Daoy (cell line): Measurements from ENCODE around the gene SLC16A8. TPM values are rescaled to one million over a fixed set of nuclear protein-coding genes. Genes with fewer than 3 reads are reported as not detected.
"Not testable (repeated sequence)": the region's sequence is repeated elsewhere in the genome, so short reads cannot be mapped to it uniquely, and the experiment has no call there.

Experiments used
- DNase-seq: peaks from one replicate; pipeline ENCODE4 v3.0.0-alpha.2; 2015; ENCODE audit warnings: low read depth
- total RNA-seq: library from RNA; depleted of rRNA; stranded (reverse); fragments of >200 nt; shearing (Covaris generic); gene quantifications from 2 replicates; pipeline ENCODE4 v1.2.3, GENCODE V29; 2014; rRNA removed

Gene SLC16A8
- total RNA-seq, result not detected in 2 replicates

GRCh38 chr22:38083931-38084631 is at the start of gene SLC16A8:
Gene SLC16A8 (minus strand): TSS chr22:38084184. CDS start chr22:38082873, 1,311 bp downstream.
- DNase-seq, result no peak

GRCh38 chr22:38133331-38133730 is 49.3 kb upstream of the SLC16A8 start:
- DNase-seq, result no peak

GRCh38 chr22:38132794-38133193 is 48.8 kb upstream of the SLC16A8 start:
- no peak for DNase-seq

GRCh38 chr22:38132136-38132535 is 48.2 kb upstream of the SLC16A8 start:
- no peak for DNase-seq

- DNase-seq, result no peak
Measured at GRCh38 chr22:38131399-38131798, 47.4 kb upstream of the SLC16A8 start.

GRCh38 chr22:38129856-38130255 is 45.9 kb upstream of the SLC16A8 start:
- no peak for DNase-seq

- no peak for DNase-seq
Measured at GRCh38 chr22:38129021-38129420, 45.0 kb upstream of the SLC16A8 start.

GRCh38 chr22:38127869-38128268 is 43.9 kb upstream of the SLC16A8 start:
- no peak for DNase-seq

GRCh38 chr22:38126928-38127668 is 43.1 kb upstream of the SLC16A8 start:
- no peak for DNase-seq

GRCh38 chr22:38125751-38126201 is 41.8 kb upstream of the SLC16A8 start:
- DNase-seq, result no peak

GRCh38 chr22:38125038-38125610 is 41.1 kb upstream of the SLC16A8 start:
- DNase-seq, result no peak

- DNase-seq, result no peak
Measured at GRCh38 chr22:38124236-38124974, 40.4 kb upstream of the SLC16A8 start.

- no peak for DNase-seq
Measured at GRCh38 chr22:38122616-38123015, 38.6 kb upstream of the SLC16A8 start.

GRCh38 chr22:38120359-38121110 is 36.6 kb upstream of the SLC16A8 start:
- DNase-seq, result no peak

- not testable (repeated sequence) for DNase-seq
Measured at GRCh38 chr22:38118747-38119146, 34.8 kb upstream of the SLC16A8 start.

GRCh38 chr22:38118182-38118581 is 34.2 kb upstream of the SLC16A8 start:
- DNase-seq, result no peak

GRCh38 chr22:38117556-38117955 is 33.6 kb upstream of the SLC16A8 start:
- DNase-seq, result not testable (repeated sequence)

GRCh38 chr22:38115423-38116205 is 31.6 kb upstream of the SLC16A8 start:
- DNase-seq, result no peak

- peak; percentile 82 for DNase-seq
Measured at GRCh38 chr22:38114484-38115398, 30.8 kb upstream of the SLC16A8 start.
